ENCODE results near the gene ARSG.

GRCh38 chr17:68459037-68459639 lies 167.8 kb downstream of the ARSG start:
- TF ChIP-seq CTCF (conservative IDR thresholded peaks at IDR 0.05) (no peak), ZFX (IDR thresholded peaks at IDR 0.05) (no peak)

Measured in C4-2B (cell line).